Stimulated activated CD4-positive, alpha-beta T cell treated with anti-CD3 and anti-CD28 coated beads, TNF-alpha, amount 100 ng/mL, for 48 hours (primary cell): ENCODE data around the gene TAT.
"Not testable (repeated sequence)": the region's sequence is repeated elsewhere in the genome, so short reads cannot be mapped to it uniquely, and the experiment has no call there.

Experiments used
- DNase-seq, 3 donors: peaks; one replicate each; pipeline ENCODE4 v3.0.0-alpha.2; 2020; ENCODE audit warnings: low read depth in 3 of 3

TAT gene

GRCh38 chr16:71576971-71577370 is at the start of gene TAT:
Gene TAT, minus strand, starts transcription at chr16:71577092. Its CDS starts 677 bp downstream, at chr16:71576415.
- DNase-seq: no peak

- DNase-seq: no peak
Measured at GRCh38 chr16:71626018-71626857, 49.3 kb upstream of the TAT start, which contains the start of gene MARVELD3. Gene MARVELD3, plus strand, starts transcription at chr16:71626184. Its CDS starts 46 bp downstream, at chr16:71626230.

GRCh38 chr16:71625113-71625850 is 48.4 kb upstream of the TAT start:
- DNase-seq: no peak

GRCh38 chr16:71623597-71623996 is 46.7 kb upstream of the TAT start:
- DNase-seq: no peak

- DNase-seq: no peak
Measured at GRCh38 chr16:71622088-71622487, 45.2 kb upstream of the TAT start.

GRCh38 chr16:71618429-71618828 is 41.5 kb upstream of the TAT start:
- no peak for DNase-seq

- not testable (repeated sequence) for DNase-seq
Measured at GRCh38 chr16:71614956-71615355, 38.1 kb upstream of the TAT start.

- peak; percentile 58 to 83 (median 64) for DNase-seq
Measured at GRCh38 chr16:71610936-71611871, 34.3 kb upstream of the TAT start.

- DNase-seq: no peak
Measured at GRCh38 chr16:71610447-71610846, 33.6 kb upstream of the TAT start.

- no peak for DNase-seq
Measured at GRCh38 chr16:71609066-71609465, 32.2 kb upstream of the TAT start.

- DNase-seq: no peak
Measured at GRCh38 chr16:71600822-71601221, 23.9 kb upstream of the TAT start.

- not testable (repeated sequence) for DNase-seq
Measured at GRCh38 chr16:71598426-71598825, 21.5 kb upstream of the TAT start.

- not testable (repeated sequence) for DNase-seq
Measured at GRCh38 chr16:71595340-71595826, 18.5 kb upstream of the TAT start.

- no peak for DNase-seq
Measured at GRCh38 chr16:71594000-71594646, 17.2 kb upstream of the TAT start.

GRCh38 chr16:71593048-71593999 is 16.4 kb upstream of the TAT start:
- DNase-seq: no peak

- no peak for DNase-seq
Measured at GRCh38 chr16:71591917-71592316, 15.0 kb upstream of the TAT start.

GRCh38 chr16:71590584-71590983 is 13.7 kb upstream of the TAT start:
- no peak for DNase-seq

GRCh38 chr16:71590071-71590470 is 13.2 kb upstream of the TAT start:
- DNase-seq: not testable (repeated sequence)

- not testable (repeated sequence) for DNase-seq
Measured at GRCh38 chr16:71589334-71589733, 12.4 kb upstream of the TAT start.

GRCh38 chr16:71585318-71585703 is 8.4 kb upstream of the TAT start:
- no peak for DNase-seq
